Fibroblast of skin of left quadriceps (primary cell): ENCODE results near the gene RBL2.
"Not testable (repeated sequence)": the region's sequence is repeated elsewhere in the genome, so short reads cannot be mapped to it uniquely, and the experiment has no call there.

Experiments used
- DNase-seq, 2 experiments: peaks; one replicate each; pipeline ENCODE4 v3.0.0-alpha.2; 2013; ENCODE audit warnings: low read depth in 2 of 2

The RBL2 gene

DNA sequence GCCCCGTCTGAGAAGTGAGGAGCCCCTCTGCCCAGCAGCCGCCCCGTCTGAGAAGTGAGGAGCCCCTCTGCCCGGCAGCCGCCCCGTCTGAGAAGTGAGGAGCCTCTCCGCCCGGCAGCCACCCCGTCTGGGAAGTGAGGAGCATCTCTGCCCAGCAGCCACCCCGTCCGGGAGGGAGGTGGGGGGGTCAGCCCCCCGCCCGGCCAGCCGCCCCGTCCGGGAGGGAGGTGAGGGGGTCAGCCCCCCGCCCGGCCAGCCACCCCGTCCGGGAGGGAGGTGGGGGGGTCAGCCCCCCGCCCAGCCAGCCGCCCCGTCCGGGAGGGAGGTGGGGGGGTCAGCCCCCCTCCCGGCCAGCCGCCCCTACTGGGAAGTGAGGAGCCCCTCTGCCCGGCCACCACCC is 105.1 kb downstream of the RBL2 start:
- not testable (repeated sequence) for DNase-seq

DNA sequence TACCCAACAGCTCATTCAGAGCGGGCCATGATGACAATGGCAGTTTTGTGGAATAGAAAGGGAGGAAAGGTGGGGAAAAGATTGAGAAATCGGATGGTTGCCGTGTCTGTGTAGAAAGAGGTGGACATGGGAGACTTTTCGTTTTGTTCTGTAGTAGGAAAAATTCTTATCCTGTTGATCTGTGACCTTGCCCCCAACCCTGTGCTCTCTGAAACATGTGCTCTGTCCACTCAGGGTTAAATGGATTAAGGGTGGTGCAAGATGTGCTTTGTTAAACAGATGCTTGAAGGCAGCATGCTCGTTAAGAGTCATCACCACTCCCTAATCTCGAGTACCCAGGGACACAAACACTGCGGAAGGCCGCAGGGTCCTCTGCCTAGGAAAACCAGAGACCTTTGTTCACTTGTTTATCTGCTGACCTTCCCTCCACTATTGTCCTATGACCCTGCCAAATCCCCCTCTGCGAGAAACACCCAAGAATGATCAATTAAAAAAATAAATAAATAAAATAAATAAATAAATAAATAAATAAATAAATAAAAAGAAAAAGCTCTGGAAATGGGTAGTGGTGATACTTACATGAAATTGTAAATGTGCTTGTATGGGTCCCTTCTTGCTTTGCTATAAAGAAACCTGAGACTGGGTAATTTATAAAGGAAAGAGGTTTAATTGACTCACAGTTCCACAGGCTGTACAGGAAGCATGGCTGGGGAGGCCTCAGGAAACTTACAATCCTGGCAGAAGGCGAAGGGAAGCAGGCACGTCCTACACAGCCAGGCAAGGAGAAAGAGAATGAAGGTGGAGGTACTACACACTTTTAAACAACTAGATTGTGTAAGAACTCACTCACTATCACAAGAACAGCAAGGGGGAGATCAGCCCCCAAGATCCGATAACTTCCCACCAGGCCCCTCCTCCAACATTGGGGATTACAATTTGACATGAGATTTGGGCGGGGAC is 105.8 kb downstream of the RBL2 start:
- not testable (repeated sequence) for DNase-seq
